Hepatocyte (in vitro differentiated cells): Measurements from ENCODE around the gene MYBPC3.

Experiments
- EZH2 ChIP-seq: fragments of 200-600 bp; sonication (generic); IDR thresholded peaks from 2 replicates; pipeline ENCODE4 v1.6.1; 2016; ENCODE audit warnings: antibody characterized with exemption, mild to moderate bottlenecking, borderline replicate concordance
- TF ChIP-seq, protein P1 (sequence below): fragments of 200-600 bp; sonication (generic); IDR thresholded peaks from 2 replicates; pipeline ENCODE4 v1.5.1; 2016; ENCODE audit warnings: antibody characterized with exemption, mild to moderate bottlenecking; ENCODE audit not compliant: poor library complexity

DNA sequence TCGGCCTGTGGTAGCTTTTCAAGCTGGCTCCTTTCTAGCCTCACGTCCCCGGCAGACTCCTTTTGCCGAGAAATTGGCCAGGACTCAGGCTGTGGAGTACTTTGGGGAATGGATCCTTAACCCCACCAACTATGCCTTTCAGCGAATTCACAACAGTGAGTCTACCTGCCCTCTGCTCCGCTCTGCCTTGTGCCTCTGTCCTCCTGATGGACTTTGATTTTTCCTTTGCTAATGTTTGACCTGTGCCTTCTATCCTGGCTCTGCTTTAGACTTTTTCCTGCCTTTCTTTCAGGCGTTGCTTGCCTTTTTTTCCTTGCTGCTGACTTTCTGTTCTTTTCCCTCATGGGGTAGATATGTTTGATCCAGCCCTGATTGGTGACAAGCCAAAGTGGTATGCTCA is 70.0 kb downstream of the MYBPC3 start:
- TF ChIP-seq, protein P1, sequence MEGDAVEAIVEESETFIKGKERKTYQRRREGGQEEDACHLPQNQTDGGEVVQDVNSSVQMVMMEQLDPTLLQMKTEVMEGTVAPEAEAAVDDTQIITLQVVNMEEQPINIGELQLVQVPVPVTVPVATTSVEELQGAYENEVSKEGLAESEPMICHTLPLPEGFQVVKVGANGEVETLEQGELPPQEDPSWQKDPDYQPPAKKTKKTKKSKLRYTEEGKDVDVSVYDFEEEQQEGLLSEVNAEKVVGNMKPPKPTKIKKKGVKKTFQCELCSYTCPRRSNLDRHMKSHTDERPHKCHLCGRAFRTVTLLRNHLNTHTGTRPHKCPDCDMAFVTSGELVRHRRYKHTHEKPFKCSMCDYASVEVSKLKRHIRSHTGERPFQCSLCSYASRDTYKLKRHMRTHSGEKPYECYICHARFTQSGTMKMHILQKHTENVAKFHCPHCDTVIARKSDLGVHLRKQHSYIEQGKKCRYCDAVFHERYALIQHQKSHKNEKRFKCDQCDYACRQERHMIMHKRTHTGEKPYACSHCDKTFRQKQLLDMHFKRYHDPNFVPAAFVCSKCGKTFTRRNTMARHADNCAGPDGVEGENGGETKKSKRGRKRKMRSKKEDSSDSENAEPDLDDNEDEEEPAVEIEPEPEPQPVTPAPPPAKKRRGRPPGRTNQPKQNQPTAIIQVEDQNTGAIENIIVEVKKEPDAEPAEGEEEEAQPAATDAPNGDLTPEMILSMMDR: no peak
- TF ChIP-seq EZH2: no peak
